B cell (primary cell): ENCODE measurements around the gene C2orf74. TPM values are rescaled to one million over a fixed set of nuclear protein-coding genes. Genes with fewer than 3 reads are reported as not detected.

ENCODE experiments used
- ATAC-seq: fragments of 200-7000 bp; cut with Tn5 transposase; one replicate; pipeline ENCODE4 v1.10.0; 2021; ENCODE audit warnings: low read depth, mild to moderate bottlenecking, moderate number of reproducible peaks, moderate library complexity
- CTCF ChIA-PET: fragments of 350-600 bp; sonication (Branson Sonifier 250); formaldehyde crosslinking; loops from one replicate; lab custom pipeline; 2021; ENCODE audit warnings: antibody characterized with exemption, inconsistent platforms; lab: Charles Lee
- POLR2A ChIA-PET: fragments of 350-600 bp; sonication (Branson Sonifier 250); formaldehyde crosslinking; loops from one replicate; lab custom pipeline; 2021; ENCODE audit warnings: antibody characterized with exemption; lab: Charles Lee
- DNase-seq: peaks from one replicate; pipeline ENCODE4 v3.0.0; 2013
- H2AFZ ChIP-seq: 2 replicates; pipeline ENCODE4 v1.6.1; 2012; ENCODE audit warnings: mild to moderate bottlenecking, low read depth, low read length; ENCODE audit not compliant: insufficient read depth, poor library complexity, severe bottlenecking
- H3K27ac ChIP-seq, 2 donors: 1 replicate in 1 of 2; 2 replicates in 1 of 2; pipeline ENCODE4 v1.5.1; 2012 to 2013; ENCODE audit warnings: low read length in 2 of 2, mild to moderate bottlenecking in 2 of 2, moderate library complexity in 1 of 2
- H3K27me3 ChIP-seq, 4 experiments: fragments of 200-600 bp in 1 of 4; sonication (generic) in 1 of 4; replicated peaks in 1 of 4; 1 replicate in 2 of 4; 2 replicates in 2 of 4; pipeline versions ENCODE4 v1.6.1 to v1.7.0; 2013 to 2016; ENCODE audit warnings: low read length in 3 of 4, mild to moderate bottlenecking in 2 of 4, mixed read lengths in 1 of 4, moderate library complexity in 1 of 4; ENCODE audit not compliant: insufficient read depth in 4 of 4, control insufficient read depth in 3 of 4; ENCODE audit errors: control extremely low read depth in 1 of 4
- H3K36me3 ChIP-seq, 2 experiments: replicated peaks in 1 of 2; 1 replicate in 1 of 2; 2 replicates in 1 of 2; pipeline versions ENCODE4 v1.6.1 to v1.7.1; 2013; ENCODE audit warnings: low read length in 1 of 2; ENCODE audit not compliant: insufficient read depth in 2 of 2, control insufficient read depth in 1 of 2; ENCODE audit errors: control extremely low read depth in 1 of 2, extremely low read depth in 1 of 2
- H3K4me1 ChIP-seq, 2 donors: fragments of 200-600 bp in 1 of 2; sonication (generic) in 1 of 2; 1 replicate in 1 of 2; 2 replicates in 1 of 2; pipeline versions ENCODE4 v1.5.1 to v1.6.1; 2013 to 2017; ENCODE audit warnings: low read length in 2 of 2; ENCODE audit not compliant: control insufficient read depth in 2 of 2, insufficient read depth in 2 of 2
- H3K4me2 ChIP-seq: replicated peaks from 2 replicates; pipeline ENCODE3; 2012; ENCODE audit warnings: mild to moderate bottlenecking, low read depth, low read length; ENCODE audit not compliant: poor library complexity, severe bottlenecking
- H3K4me3 ChIP-seq, 5 experiments: fragments of 200-600 bp in 1 of 5; sonication (generic) in 1 of 5; 1 replicate in 3 of 5; 2 replicates in 2 of 5; pipeline versions ENCODE4 v1.5.1 to v1.7.0; 2011 to 2016; ENCODE audit warnings: low read length in 4 of 5, mild to moderate bottlenecking in 4 of 5, low read depth in 2 of 5, control low read depth in 1 of 5, moderate library complexity in 1 of 5; ENCODE audit not compliant: insufficient read depth in 1 of 5; ENCODE audit errors: control extremely low read depth in 1 of 5, extremely low read depth in 1 of 5
- H3K79me2 ChIP-seq: fragments of 200-600 bp; sonication (generic); one replicate; pipeline ENCODE4 v1.6.0; 2016; ENCODE audit warnings: low read length; ENCODE audit not compliant: control insufficient read depth, insufficient read depth
- H3K9ac ChIP-seq: fragments of 200-600 bp; sonication (generic); 2 replicates; pipeline ENCODE4 v1.6.1; 2017; ENCODE audit warnings: mild to moderate bottlenecking, low read length, moderate library complexity
- H3K9me3 ChIP-seq, 3 donors: one replicate each; pipeline versions ENCODE4 v1.6.1 to v1.7.1; 2013; ENCODE audit warnings: low read length in 2 of 3; ENCODE audit not compliant: control insufficient read depth in 2 of 3, insufficient read depth in 1 of 3; ENCODE audit errors: control extremely low read depth in 1 of 3
- H4K20me1 ChIP-seq: 2 replicates; pipeline ENCODE4 v1.6.0; 2012; ENCODE audit warnings: mild to moderate bottlenecking, low read length; ENCODE audit not compliant: insufficient read depth, control insufficient read depth, poor library complexity, severe bottlenecking
- H3K27ac Mint-ChIP-seq: one replicate; pipeline ENCODE4 v1.8.0; 2021; ENCODE audit warnings: mixed read lengths
- H3K27me3 Mint-ChIP-seq: one replicate; pipeline ENCODE4 v1.8.0; 2021; ENCODE audit warnings: mixed read lengths
- H3K4me1 Mint-ChIP-seq: one replicate; pipeline ENCODE4 v1.8.0; 2021; ENCODE audit warnings: mixed read lengths
- H3K4me3 Mint-ChIP-seq: one replicate; pipeline ENCODE4 v1.8.0; 2021; ENCODE audit warnings: mixed read lengths
- H3K9me3 Mint-ChIP-seq: one replicate; pipeline ENCODE4 v1.8.0; 2022; ENCODE audit warnings: mixed read lengths; ENCODE audit not compliant: insufficient read depth
- CTCF ChIP-seq: fragments of 200-600 bp; IDR thresholded peaks from one replicate; pipeline ENCODE4 v1.8.0; 2022; ENCODE audit warnings: antibody characterized with exemption, mild to moderate bottlenecking
- EZH2 ChIP-seq: IDR thresholded peaks from 2 replicates; pipeline ENCODE4 v1.6.1; 2012; ENCODE audit warnings: borderline replicate concordance, low read depth, mild to moderate bottlenecking, moderate library complexity, low read length; ENCODE audit not compliant: insufficient read depth, poor library complexity, severe bottlenecking
- WGBS: methylation state at CpG from one replicate; pipeline ENCODE4 v1.1.5; 2013; ENCODE audit warnings: missing lambda C conversion rate; ENCODE audit not compliant: insufficient coverage; 5-methylcytosine and 5-hydroxymethylcytosine counted together
- intact Hi-C: fragments of 100-400 bp; cut with micrococcal nuclease; formaldehyde crosslinking; loops from one replicate; pipeline ENCODE4 v1.10.0; 2022
- polyA plus RNA-seq: library from polyadenylated mRNA; depleted of rRNA; stranded (reverse); fragments of >200 nt; gene quantifications from 2 replicates; pipeline ENCODE4 v1.2.3, GENCODE V29; 2012
- total RNA-seq, 2 donors: library from RNA; stranded (reverse); fragments of 120-200 nt in 1 of 2; gene quantifications; 1 replicate in 1 of 2; 2 replicates in 1 of 2; pipeline versions ENCODE4 v1.2.3 to v1.2.4, GENCODE V29; 2013 to 2022

The C2orf74 gene
- total and polyA plus RNA-seq, 2 donors (not counting 1 experiment from before 2014, with no cell fraction given), result 11.1 to 16.2 TPM

DNA sequence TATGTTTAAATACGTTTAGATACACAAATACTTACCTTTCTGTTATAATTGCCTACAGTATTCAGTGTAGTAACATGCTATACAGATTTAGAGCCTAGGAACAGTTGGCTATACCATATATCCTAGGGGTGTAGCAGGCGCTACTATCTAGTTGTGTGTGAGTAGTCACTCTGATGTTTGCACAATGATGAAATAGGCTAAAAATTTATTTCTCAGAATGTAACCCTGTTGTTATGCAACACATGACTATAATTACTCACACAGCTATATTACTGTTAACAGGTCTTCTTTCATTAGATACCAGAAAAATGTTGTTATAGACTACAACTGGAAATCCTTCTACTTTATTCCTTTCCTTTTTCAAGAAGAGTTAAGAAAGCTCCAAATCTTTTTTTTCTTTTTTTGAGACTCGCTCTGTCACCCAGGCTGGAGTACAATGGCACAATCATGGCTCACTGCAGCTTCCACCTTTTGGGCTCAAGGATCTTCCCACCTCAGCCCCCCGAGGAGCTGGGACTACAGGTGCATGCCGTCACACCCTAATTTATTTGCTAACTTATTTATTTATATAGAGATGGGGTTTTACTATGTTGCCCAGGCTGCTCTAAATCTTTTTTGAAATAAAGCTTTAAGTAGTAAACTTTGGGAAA is 48.5 kb downstream of the C2orf74 start:
- POLR2A ChIA-PET, result no interaction called here
- Histone ChIP-seq H3K9me3 (no peaks in the 10 kb centered on the region), H3K36me3 (peaks cover 9 to 69% of the 10 kb centered on the region in 2 experiments), H4K20me1 (no peaks in the 10 kb centered on the region), H3K27ac (no peak overlapping the region), H3K4me1 (no peaks in the 10 kb centered on the region), H3K4me2 (no peak overlapping the region), H3K27me3 (no peaks in the 10 kb centered on the region), H3K79me2 (no peaks in the 10 kb centered on the region), H3K4me3 (no peak overlapping the region), H3K9ac (no peak overlapping the region), H2AFZ (no peak overlapping the region)
- H3K9me3 Mint-ChIP-seq, result no peaks in the 10 kb centered on the region
- no peak for DNase-seq
- 100% methylated on average over 1 of the region's 5 CpGs for WGBS
- H3K4me3 Mint-ChIP-seq, result no peak overlapping the region
- TF ChIP-seq EZH2, result no peak
- TF ChIP-seq CTCF, result no peak
- H3K4me1 Mint-ChIP-seq, result no peaks in the 10 kb centered on the region
- H3K27ac Mint-ChIP-seq, result no peak overlapping the region
- intact Hi-C loops, result no loop called here
- CTCF ChIA-PET, result no interaction called here
- no peak for ATAC-seq
- no peaks in the 10 kb centered on the region for H3K27me3 Mint-ChIP-seq

DNA sequence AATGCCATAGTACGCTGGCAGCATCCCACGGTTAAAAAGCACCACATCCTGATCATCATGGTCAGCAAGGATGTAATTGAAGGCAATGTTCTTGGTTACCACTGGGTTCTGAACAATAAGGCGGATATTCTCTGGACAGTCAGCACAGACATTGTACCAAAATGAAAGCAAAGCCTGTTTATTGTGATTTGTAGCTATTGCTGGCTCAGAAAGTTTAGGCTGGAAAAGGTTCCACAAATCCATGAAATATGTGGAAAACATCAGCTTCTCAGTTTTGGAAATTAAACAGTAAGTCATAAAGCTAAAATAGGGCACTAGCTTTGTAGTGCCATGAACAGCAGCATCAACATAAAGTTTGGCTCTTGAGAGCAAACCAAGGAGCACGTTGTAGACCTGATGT is 52.2 kb downstream of the C2orf74 start:
- peaks cover 11 to 48% of the 10 kb centered on the region in 2 experiments for H3K36me3 ChIP-seq

More for the DNA sequence above, 52.2 kb downstream of the C2orf74 start:
- Mint-ChIP-seq H3K27ac (peak overlapping the region; percentile 15), H3K4me3 (no peak overlapping the region), H3K9me3 (no peaks in the 10 kb centered on the region), H3K27me3 (no peaks in the 10 kb centered on the region), H3K4me1 (no peaks in the 10 kb centered on the region)
- Histone ChIP-seq H3K27ac (no peak overlapping the region), H3K4me1 (no peaks in the 10 kb centered on the region), H3K4me2 (no peak overlapping the region), H4K20me1 (no peaks in the 10 kb centered on the region), H3K4me3 (no peak overlapping the region), H3K9me3 (no peaks in the 10 kb centered on the region), H3K9ac (no peak overlapping the region), H2AFZ (no peak overlapping the region), H3K27me3 (no peaks in the 10 kb centered on the region), H3K79me2 (no peaks in the 10 kb centered on the region)
- ChIA-PET POLR2A (interaction anchor here (0.6 kb wide), 1 partner anchor 18 kb away, joined by 4 read pairs; no protein-coding TSS in a partner anchor), CTCF (no interaction called here)
- TF ChIP-seq CTCF (no peak), EZH2 (no peak)
- no peak for ATAC-seq
- intact Hi-C loops, result no loop called here
- WGBS, result 92% methylated on average over 4 of the region's 4 CpGs
- DNase-seq, result no peak
